K562 (cell line): ENCODE results near the gene FOXR1. TPM values are rescaled to one million over a fixed set of nuclear protein-coding genes. Genes with fewer than 3 reads are reported as not detected.

Source experiments
- BRF2 ChIP-seq: IDR thresholded peaks from 3 replicates; pipeline ENCODE4 v1.6.1; 2011; ENCODE audit warnings: borderline replicate concordance, mild to moderate bottlenecking; ENCODE audit not compliant: insufficient read length, insufficient read depth
- DDX20 ChIP-seq: fragments of 450-650 bp; IDR thresholded peaks from 2 replicates; pipeline ENCODE4 v1.6.1; 2016; ENCODE audit warnings: missing genetic modification characterization, low read depth, mild to moderate bottlenecking, missing compliant biosample characterization, moderate library complexity
- HINFP ChIP-seq: fragments of 450-650 bp; conservative IDR thresholded peaks from 2 replicates; pipeline ENCODE4 v1.6.1; 2016; ENCODE audit warnings: missing genetic modification characterization, low read depth, mild to moderate bottlenecking, control low read depth, missing compliant biosample characterization
- HLTF ChIP-seq: fragments of 450-650 bp; IDR thresholded peaks from 2 replicates; pipeline ENCODE4 v1.6.1; 2016
- HOXB6 ChIP-seq: fragments of 250-450 bp; sonication (Bioruptor Pico); IDR thresholded peaks from 2 replicates; pipeline ENCODE4 v1.5.1; 2022; ENCODE audit warnings: mild to moderate bottlenecking, borderline replicate concordance
- KLF16 ChIP-seq: IDR thresholded peaks from 2 replicates; pipeline ENCODE4 v1.6.1; 2016; ENCODE audit warnings: antibody characterized with exemption
- LEF1 ChIP-seq: fragments of 450-650 bp; IDR thresholded peaks from 2 replicates; pipeline ENCODE4 v1.6.1; 2016; ENCODE audit warnings: mild to moderate bottlenecking
- MAX ChIP-seq: sonication (generic); formaldehyde crosslinking; IDR thresholded peaks from 2 replicates; pipeline ENCODE4 v1.9.0; 2022; ENCODE audit warnings: mild to moderate bottlenecking, missing genetic modification reagents
- NFATC3 ChIP-seq: fragments of 450-650 bp; IDR thresholded peaks from 2 replicates; pipeline ENCODE4 v1.6.1; 2017; ENCODE audit warnings: mild to moderate bottlenecking
- POLR3A ChIP-seq: IDR thresholded peaks from 2 replicates; pipeline ENCODE4 v1.6.1; 2011; ENCODE audit warnings: borderline replicate concordance, mild to moderate bottlenecking, moderate library complexity; ENCODE audit not compliant: insufficient read length, insufficient read depth; ENCODE audit errors: extremely low read depth
- PTTG1 ChIP-seq: fragments of 450-650 bp; IDR thresholded peaks from 2 replicates; pipeline ENCODE4 v1.6.1; 2016; ENCODE audit warnings: low read depth, mild to moderate bottlenecking, missing genetic modification characterization, missing compliant biosample characterization
- PURB ChIP-seq: sonication (generic); formaldehyde crosslinking; IDR thresholded peaks from 2 replicates; pipeline ENCODE4 v1.9.0; 2021; ENCODE audit warnings: low read depth, mild to moderate bottlenecking, missing genetic modification reagents
- PYGO2 ChIP-seq: fragments of 450-650 bp; IDR thresholded peaks from 2 replicates; pipeline ENCODE4 v1.6.1; 2016; ENCODE audit warnings: mild to moderate bottlenecking, missing genetic modification characterization, moderate library complexity, missing compliant biosample characterization
- SREBF2 ChIP-seq: sonication (generic); formaldehyde crosslinking; IDR thresholded peaks from 2 replicates; pipeline ENCODE4 v1.4.0; 2020; ENCODE audit warnings: mild to moderate bottlenecking, missing genetic modification reagents
- USF1 ChIP-seq: sonication (generic); formaldehyde crosslinking; IDR thresholded peaks from 2 replicates; pipeline ENCODE4 v1.9.0; 2022; ENCODE audit warnings: mild to moderate bottlenecking, missing genetic modification reagents
- XRCC5 ChIP-seq: fragments of 200-400 bp; formaldehyde crosslinking; IDR thresholded peaks from 2 replicates; pipeline ENCODE4 v1.6.1; 2017; ENCODE audit warnings: low read depth, mild to moderate bottlenecking, low read length
- ZBTB1 ChIP-seq: sonication (generic); formaldehyde crosslinking; IDR thresholded peaks from 2 replicates; pipeline ENCODE4 v1.8.1; 2023; ENCODE audit warnings: missing genetic modification reagents, low read depth, mild to moderate bottlenecking, borderline replicate concordance
- ZNF76 ChIP-seq: fragments of 250-450 bp; sonication (Bioruptor Pico); IDR thresholded peaks from 2 replicates; pipeline ENCODE4 v1.4.0; 2020; ENCODE audit warnings: mild to moderate bottlenecking, moderate library complexity, borderline replicate concordance
- ZNF77 ChIP-seq: fragments of 250-450 bp; sonication (Bioruptor Pico); IDR thresholded peaks from 2 replicates; pipeline ENCODE4 v1.5.0; 2020
- ZSCAN32 ChIP-seq: fragments of 450-650 bp; formaldehyde crosslinking; IDR thresholded peaks from 2 replicates; pipeline ENCODE4 v1.4.0; 2020; ENCODE audit warnings: mild to moderate bottlenecking, moderate library complexity
- polyA plus RNA-seq, 8 experiments: library from polyadenylated mRNA; depleted of rRNA in 4 of 8; stranded (reverse) in 5 of 8; unstranded in 3 of 8; fragments of >200 nt; fragmentation: Nextera tagmentation in 2 of 8; fragmentation: Illumina TruSeq in 1 of 8; extraction: Ambion mirVana in 2 of 8; extraction: Trizol in 1 of 8; gene quantifications; 2 replicates each; pipeline versions ENCODE4 v1.2.1 to v1.2.3, GENCODE V29; 2011 to 2014; ENCODE audit warnings: inconsistent platforms in 1 of 8, missing spikeins in 1 of 8
- total RNA-seq, 7 experiments: library from RNA; depleted of rRNA in 6 of 7; stranded (reverse); fragments of >200 nt in 6 of 7; fragmentation: Illumina TruSeq in 2 of 7; extraction: Trizol in 2 of 7; gene quantifications; 2 replicates each; pipeline versions ENCODE4 v1.2.1 to v1.2.3, GENCODE V29; 2011 to 2021; ENCODE audit warnings: low replicate concordance in 1 of 7
- TF ChIP-seq, protein P1 (sequence below): sonication (generic); formaldehyde crosslinking; IDR thresholded peaks from 2 replicates; pipeline ENCODE4 v1.8.1; 2022; ENCODE audit warnings: missing genetic modification reagents
- TF ChIP-seq, protein P2 (sequence below): fragments of 250-450 bp; sonication (Bioruptor Pico); IDR thresholded peaks from 2 replicates; pipeline ENCODE4 v1.8.0; 2022; ENCODE audit warnings: inconsistent platforms, mild to moderate bottlenecking, moderate library complexity, borderline replicate concordance

The FOXR1 gene
- total and polyA plus RNA-seq, 9 of the 15 experiments (the other 6 are each of a cell fraction or from before 2014, with no cell fraction given) = not detected

DNA sequence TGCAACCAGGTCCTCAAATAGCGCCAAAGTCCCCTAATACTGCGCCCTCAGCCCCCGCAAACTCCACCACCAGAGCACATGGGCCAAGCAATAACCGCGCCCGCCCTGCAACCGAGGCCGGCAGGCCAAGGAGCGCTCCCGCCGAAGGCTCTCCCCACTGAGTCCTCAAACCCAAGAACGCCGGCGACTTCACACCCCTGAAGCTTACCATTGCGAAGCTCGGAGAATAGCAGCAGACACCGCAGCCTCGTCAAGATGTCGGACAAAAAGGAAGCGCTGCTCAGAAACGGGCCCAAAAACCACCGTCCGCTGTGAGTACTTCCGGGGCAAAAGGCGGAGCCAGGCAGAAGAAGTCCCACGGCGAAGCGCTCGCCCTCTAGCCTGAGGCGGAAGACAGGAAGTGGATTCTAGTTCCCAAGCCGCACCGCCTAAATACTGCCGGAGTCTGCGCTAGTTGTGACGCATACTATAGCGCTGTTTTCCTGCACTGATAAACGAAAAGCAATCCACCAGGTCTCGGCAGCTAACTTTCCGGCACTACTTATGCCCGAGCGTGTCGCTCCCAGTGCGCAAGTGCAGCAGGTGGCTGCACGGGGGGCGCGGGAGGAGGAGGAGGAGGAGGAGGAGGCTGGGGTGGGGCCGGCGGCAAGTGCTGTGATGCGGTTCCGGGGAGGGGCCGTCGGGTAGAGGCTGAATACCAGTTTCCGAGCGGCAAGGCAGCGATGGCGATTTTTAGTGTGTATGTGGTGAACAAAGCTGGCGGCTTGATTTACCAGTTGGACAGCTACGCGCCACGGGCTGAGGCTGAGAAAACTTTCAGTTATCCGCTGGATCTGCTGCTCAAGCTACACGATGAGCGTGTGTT, 46.7 kb downstream of the FOXR1 start, which contains the start of the genes RPS25 and TRAPPC4 (continued):
- no peak for TF ChIP-seq BRF2
- no peak for TF ChIP-seq DDX20 (tag)
- no peak for TF ChIP-seq PYGO2 (tag)
- TF ChIP-seq USF1 = peak; percentile 48
- TF ChIP-seq HLTF = 0 out of 2 replicates have a peak, but pooled peaks have one; percentile 2
- TF ChIP-seq SREBF2 (CRISPR knock-in tag) = no peak
- TF ChIP-seq HOXB6 (CRISPR knock-in tag) = no peak
- TF ChIP-seq, protein P1, sequence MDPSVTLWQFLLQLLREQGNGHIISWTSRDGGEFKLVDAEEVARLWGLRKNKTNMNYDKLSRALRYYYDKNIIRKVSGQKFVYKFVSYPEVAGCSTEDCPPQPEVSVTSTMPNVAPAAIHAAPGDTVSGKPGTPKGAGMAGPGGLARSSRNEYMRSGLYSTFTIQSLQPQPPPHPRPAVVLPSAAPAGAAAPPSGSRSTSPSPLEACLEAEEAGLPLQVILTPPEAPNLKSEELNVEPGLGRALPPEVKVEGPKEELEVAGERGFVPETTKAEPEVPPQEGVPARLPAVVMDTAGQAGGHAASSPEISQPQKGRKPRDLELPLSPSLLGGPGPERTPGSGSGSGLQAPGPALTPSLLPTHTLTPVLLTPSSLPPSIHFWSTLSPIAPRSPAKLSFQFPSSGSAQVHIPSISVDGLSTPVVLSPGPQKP (CRISPR knock-in tag) = no peak
- TF ChIP-seq HINFP = no peak
- TF ChIP-seq PURB (CRISPR knock-in tag) = no peak
- no peak for TF ChIP-seq ZNF77
- no peak for TF ChIP-seq NFATC3
- no peak for TF ChIP-seq ZBTB1 (CRISPR knock-in tag)
- TF ChIP-seq LEF1 = no peak
- no peak for TF ChIP-seq POLR3A
- no peak for TF ChIP-seq ZNF76 (CRISPR knock-in tag)
- no peak for TF ChIP-seq KLF16
- no peak for TF ChIP-seq ZSCAN32 (CRISPR knock-in tag)
- peak; percentile 91 for TF ChIP-seq MAX (CRISPR knock-in tag)
- no peak; the same call in 1 of the 2 replicates for TF ChIP-seq XRCC5
- no peak for TF ChIP-seq PTTG1 (tag)
- TF ChIP-seq, protein P2, sequence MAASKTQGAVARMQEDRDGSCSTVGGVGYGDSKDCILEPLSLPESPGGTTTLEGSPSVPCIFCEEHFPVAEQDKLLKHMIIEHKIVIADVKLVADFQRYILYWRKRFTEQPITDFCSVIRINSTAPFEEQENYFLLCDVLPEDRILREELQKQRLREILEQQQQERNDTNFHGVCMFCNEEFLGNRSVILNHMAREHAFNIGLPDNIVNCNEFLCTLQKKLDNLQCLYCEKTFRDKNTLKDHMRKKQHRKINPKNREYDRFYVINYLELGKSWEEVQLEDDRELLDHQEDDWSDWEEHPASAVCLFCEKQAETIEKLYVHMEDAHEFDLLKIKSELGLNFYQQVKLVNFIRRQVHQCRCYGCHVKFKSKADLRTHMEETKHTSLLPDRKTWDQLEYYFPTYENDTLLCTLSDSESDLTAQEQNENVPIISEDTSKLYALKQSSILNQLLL (CRISPR knock-in tag) = no peak
